NCI-H526 treated with DMSO at 0.1 percent for 48 hours (cell line): ENCODE data around the gene RXYLT1.
"Not testable (repeated sequence)": the region's sequence is repeated elsewhere in the genome, so short reads cannot be mapped to it uniquely, and the experiment has no call there.

Experiments
- DNase-seq: peaks from one replicate; lab custom pipeline; 2025; lab: John Stamatoyannopoulos, UW

Gene RXYLT1

DNA sequence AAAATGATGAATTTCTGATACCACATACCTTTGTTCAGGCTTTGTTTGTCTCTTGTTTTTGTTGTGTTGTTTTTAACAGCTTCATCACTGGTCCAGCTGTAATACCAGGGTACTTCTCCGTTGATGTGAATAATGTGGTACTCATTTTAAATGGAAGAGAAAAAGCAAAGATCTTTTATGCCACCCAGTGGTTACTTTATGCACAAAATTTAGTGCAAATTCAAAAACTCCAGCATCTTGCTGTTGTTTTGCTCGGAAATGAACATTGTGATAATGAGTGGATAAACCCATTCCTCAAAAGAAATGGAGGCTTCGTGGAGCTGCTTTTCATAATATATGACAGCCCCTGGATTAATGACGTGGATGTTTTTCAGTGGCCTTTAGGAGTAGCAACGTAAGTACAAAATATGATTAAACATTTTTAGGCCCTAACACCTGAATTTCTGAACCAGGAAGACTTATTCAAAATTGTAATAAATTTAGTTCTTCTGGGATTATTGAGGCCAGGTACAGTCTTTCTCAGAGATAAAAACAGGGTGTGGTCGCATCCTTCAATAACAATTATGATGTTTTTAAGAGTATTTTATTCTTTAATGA is 22.4 kb downstream of the RXYLT1 start:
- peak; percentile 33 for DNase-seq

DNA sequence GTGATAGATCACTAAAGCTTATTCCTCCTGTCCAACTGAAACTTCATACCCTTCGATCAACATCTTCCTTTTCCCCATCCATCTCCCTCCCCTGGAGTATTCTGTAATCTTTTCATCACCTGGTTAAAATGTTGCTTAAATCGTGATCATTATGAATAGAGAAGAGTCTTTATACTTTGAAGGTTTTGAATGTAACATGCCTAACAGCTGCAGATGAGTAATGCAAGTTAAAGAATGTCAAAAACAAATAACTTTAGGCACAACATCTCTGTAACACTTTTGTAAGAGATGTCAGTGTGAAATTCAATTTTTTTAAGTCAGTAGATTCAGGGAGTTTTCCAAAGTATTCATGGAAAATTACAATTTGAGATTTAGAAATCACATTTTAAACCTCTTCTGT is 25.0 kb downstream of the RXYLT1 start:
- no peak for DNase-seq

DNA sequence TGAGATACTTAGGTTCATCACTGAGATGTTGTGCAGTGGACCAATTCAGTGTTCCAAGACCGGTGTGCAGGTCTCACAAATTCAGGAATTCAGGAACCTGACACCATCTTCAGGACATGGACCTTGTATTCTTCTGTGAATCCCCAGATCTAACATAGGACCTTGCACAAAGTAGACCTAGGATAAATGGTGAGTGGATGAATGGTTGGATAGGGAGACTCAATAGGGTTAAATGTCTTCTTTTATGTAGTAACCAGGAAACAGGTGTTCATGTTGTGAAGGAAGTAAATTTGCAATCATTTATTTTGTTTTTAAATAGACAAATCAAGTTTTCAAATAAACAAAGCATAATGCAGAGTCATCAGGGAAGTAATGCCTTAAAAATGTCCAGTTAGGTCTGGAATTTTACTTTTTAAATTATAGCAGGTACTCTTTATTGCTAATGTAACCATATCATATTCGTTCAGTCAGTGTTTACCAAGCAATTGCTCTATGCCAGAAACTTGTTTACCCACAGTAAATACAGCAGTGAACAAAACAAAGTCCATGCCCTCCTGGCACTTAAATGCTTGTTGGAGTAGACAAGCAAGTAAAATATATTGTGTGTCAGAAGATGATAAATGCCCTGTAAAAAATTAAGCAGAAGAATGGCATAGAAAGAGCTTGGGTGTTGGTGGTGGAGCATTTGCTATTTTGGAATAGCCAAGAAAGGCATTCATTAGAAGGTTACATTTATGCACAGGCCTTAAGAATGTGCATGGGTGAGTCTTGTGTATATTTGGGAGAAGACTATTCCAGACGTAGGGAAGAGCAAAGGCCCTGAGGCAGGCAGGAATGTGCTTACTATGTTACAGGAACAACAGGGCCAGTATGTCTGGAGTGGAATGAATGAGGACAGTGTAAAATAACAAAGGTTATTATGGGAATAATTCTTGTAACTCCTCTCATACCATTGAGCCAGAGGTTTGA is 26.3 kb downstream of the RXYLT1 start:
- peak; percentile 73 for DNase-seq

GRCh38 chr12:63808631-63809030 is 28.9 kb downstream of the RXYLT1 start:
- DNase-seq, result no peak

DNA sequence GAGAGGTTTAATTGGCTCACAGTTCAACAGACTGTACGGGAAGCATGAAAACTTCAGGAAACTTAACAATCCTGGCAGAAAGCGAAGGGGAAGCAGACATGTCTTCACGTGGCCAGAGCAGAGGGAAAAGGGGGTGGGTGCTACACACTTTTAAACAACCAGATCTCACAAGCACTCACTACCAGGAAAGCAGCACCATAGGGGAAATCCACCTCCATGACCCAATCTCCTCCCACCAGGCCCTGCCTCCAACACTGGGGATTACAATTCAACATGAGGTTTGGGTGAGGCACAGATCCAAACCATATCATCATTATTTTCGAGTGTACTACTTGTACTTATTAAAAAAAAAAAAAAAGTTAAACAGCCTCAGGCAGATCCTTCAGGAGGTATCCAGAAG is 29.9 kb downstream of the RXYLT1 start:
- no peak for DNase-seq

- no peak for DNase-seq
These were observed 31.6 kb downstream of the RXYLT1 start for GRCh38 chr12:63811334-63811733.

GRCh38 chr12:63811755-63812154 is 32.0 kb downstream of the RXYLT1 start:
- no peak for DNase-seq

DNA sequence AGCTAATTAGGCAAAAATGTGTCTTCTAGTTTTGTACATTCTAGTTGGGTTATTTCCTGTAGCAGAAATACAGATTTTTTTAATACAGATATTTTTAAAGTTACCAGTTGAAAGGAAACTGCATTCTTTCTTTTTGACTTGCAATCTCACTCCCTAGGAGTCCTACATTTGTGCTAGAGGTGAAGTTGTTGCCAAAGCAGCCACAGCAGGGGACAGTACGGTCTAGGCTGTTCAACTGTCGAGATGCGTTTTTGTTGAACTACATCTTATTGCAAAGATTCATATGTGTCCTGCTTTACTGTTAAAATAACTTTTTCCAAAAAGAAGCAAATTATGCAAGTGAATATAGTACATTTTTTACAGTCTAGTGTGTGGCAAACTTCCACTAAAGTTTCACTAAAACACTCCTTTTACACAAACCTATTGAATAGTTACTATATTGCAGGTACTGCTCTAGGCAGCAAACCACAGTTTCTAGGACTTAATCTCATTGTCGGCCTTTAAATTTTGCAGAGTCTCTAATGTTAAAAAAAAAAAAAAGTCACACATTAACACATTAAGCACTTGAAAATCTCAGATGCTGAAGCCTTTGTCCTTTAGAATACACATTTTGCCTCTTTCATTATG is 34.5 kb downstream of the RXYLT1 start:
- DNase-seq, result no peak

GRCh38 chr12:63815482-63815852 is 35.8 kb downstream of the RXYLT1 start:
- DNase-seq, result no peak

- no peak for DNase-seq
These were observed 36.3 kb downstream of the RXYLT1 start for GRCh38 chr12:63816031-63816430.

DNA sequence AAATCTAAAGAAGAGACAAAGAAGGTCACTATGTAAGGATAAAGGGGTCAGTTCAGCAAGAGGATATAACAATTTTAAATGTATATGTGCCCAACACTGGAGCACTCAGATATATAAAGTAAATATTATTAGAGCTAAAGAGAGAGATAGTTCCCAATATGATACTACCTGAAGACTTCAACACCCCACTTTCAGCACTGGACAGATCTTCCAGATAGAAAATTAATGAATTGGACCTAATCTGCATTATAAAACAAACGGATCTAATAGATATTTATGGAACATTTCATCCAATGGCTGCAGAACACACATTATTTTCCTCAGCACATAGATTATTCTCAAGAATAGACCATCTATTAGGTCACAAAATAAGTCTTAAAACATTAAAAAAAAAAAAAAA is 40.7 kb downstream of the RXYLT1 start:
- DNase-seq, result no peak

DNA sequence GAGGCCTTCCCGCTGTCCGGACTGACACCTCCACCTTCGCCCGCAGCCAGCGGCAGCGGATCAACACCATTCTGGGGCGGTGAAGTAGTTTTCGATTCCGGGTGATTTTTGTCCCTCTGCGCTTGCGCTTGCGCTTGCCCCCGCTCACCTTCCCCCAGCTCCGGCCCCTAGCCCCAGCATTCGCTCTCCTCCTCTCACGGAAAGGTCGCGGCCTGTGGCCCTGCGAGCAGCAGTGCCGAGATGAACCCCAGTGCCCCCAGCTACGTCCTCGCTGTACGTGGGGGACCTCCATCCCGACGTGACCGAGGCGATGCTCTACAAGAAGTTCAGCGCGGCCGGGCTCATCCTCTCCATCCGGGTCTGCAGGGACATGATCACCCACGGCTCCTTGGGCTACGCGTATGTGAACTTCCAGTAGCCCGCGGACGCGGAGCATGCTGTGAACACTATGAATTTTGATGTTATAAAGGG is 42.1 kb downstream of the RXYLT1 start:
- DNase-seq, result no peak

- no peak for DNase-seq
These were observed 42.6 kb downstream of the RXYLT1 start for GRCh38 chr12:63822352-63822751.

DNA sequence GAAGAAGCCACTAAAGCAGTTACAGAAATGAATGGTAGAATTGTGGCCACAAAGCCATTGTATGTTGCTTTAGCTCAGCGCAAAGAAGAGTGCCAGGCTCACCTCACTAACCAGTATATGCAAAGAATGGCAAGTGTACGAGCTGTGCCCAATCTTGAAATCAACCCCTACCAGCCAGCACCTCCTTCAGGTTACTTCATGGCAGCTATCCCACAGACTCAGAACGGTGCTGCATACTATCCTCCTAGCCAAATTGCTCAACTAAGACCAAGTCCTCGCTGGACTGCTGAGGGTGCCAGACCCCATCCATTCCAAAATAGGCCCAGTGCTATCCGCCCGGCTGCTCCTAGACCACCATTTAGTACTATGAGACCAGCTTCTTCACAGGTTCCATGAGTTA is 43.3 kb downstream of the RXYLT1 start:
- DNase-seq, result no peak

GRCh38 chr12:63826006-63826585 is 46.4 kb downstream of the RXYLT1 start:
- peak; percentile 22 for DNase-seq

DNA sequence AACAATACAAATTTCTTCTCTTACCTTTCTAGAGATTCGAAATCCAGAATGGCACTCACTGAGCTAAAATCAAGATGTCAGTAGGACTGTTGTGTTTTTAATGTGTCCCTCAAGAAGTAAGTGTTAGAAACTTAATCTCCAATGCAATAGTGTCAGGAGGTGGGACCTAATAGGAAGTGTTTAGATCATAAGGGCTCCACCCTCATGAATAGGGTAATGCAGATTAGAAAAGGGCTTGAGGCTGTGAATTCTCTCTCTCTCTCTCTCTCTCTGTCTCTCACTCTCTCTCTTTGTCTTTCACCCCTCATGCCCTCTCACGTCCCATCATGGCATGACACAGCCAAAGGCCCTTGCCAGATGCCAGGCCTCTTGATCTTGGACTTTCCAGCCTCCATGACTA is 49.2 kb downstream of the RXYLT1 start:
- no peak for DNase-seq

DNA sequence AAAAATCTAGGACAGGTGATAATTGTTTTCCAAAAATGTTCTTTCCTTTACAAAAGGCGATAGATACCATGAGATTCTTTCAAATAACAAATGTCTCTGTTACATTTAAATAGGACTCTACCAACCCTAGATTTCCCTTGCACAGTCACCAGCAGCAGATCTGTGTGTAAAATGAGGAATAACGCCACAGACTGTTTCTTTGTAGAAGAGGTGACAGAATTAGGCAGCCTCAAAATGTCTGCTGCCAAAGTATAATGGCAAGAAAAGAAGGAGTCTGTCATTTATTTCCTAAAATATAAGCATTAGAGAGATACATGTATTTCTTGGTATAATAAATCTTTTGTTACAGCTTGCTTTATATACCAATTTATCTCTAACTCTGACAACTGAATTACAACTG is 56.3 kb downstream of the RXYLT1 start:
- no peak for DNase-seq

DNA sequence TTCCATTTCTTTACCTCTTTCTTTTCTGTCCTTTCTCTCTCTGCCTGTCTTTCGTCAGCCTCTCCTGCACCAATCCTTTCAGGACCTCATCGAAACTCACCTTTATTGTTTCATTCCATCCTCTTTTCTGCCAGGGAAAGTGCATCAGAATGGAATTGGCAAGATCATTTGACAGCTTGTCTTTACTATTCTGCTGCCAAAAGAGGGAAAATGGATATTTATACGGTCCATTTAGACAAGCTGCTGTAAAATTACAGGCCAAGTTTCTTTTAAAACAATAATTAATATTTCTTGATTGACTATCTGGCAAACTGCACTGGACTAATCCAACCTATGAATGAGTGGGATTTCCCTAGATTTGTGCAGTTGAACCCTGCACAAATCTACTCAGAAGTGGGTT is 57.2 kb downstream of the RXYLT1 start:
- no peak for DNase-seq

- no peak for DNase-seq
These were observed 58.7 kb downstream of the RXYLT1 start for GRCh38 chr12:63838411-63838810.

DNA sequence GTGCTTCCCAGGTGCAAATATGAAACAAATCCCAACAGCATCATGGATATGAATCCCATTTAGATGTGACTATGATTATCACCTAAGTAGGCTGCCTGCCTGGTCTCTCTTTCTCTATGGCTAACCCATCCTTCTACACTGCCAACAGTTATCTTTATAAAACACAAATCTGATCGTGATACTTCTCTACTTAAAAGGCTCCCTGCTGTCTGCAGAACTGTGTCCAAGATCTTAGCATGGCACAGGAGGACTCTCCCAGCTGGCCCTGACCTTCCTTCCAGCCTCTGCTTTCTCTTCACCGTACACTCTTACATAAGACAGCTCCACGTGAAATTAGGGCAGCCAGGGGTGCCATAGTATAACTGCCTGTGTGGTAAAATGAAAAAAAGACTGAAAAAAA is 61.3 kb downstream of the RXYLT1 start:
- DNase-seq, result no peak

GRCh38 chr12:63841571-63841970 is 61.9 kb downstream of the RXYLT1 start:
- no peak for DNase-seq

DNA sequence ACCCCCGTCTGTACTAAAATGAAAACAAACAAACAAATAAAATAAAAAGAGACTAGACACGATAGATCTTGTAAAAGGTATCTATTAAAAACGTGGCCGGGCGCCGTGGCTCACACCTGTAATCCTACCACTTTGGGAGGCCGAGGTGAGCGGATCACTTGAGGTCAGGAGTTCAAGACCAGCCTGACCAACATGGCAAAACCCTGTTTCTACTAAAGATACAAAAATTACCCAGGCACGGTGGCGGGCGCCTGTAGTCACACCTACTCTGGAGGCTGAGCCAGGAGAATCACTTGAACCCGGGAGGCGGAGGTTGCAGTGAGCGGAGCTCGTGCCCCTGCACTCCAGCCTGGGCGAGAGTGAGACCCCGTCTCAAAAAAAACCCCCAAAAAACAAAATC is 63.0 kb downstream of the RXYLT1 start:
- DNase-seq, result not testable (repeated sequence)
